HepG2 (cell line): ENCODE measurements around the gene NWD2. TPM values are rescaled to one million over a fixed set of nuclear protein-coding genes. Genes with fewer than 3 reads are reported as not detected.

Experiments used
- ATF7-NPFF ChIP-seq: sonication (generic); formaldehyde crosslinking; IDR thresholded peaks from 2 replicates; pipeline ENCODE4 v1.8.1; 2023; ENCODE audit warnings: mild to moderate bottlenecking, low read depth, missing genetic modification reagents, moderate library complexity
- HDAC1 ChIP-seq: sonication (generic); formaldehyde crosslinking; IDR thresholded peaks from 2 replicates; pipeline ENCODE4 v1.5.1; 2020; ENCODE audit warnings: mild to moderate bottlenecking, missing genetic modification reagents
- IRF2 ChIP-seq: IDR thresholded peaks from 2 replicates; pipeline ENCODE4 v1.6.1; 2018; ENCODE audit warnings: missing genetic modification reagents, missing compliant biosample characterization
- PHF5A ChIP-seq: IDR thresholded peaks from one replicate; pipeline ENCODE4 v1.6.1; 2018; ENCODE audit warnings: low read depth, missing genetic modification reagents; ENCODE audit not compliant: unreplicated experiment
- U2AF2 ChIP-seq: fragments of 200-400 bp; formaldehyde crosslinking; IDR thresholded peaks from 2 replicates; pipeline ENCODE4 v1.6.1; 2017; ENCODE audit warnings: low read depth, mild to moderate bottlenecking, low read length
- ZFX ChIP-seq: sonication (generic); formaldehyde crosslinking; IDR thresholded peaks from 2 replicates; pipeline ENCODE4 v1.4.0; 2020; ENCODE audit warnings: mild to moderate bottlenecking, low read depth, missing genetic modification reagents, moderate library complexity
- ZNF430 ChIP-seq: sonication (generic); formaldehyde crosslinking; IDR thresholded peaks from 2 replicates; pipeline ENCODE4 v1.9.0; 2021; ENCODE audit warnings: mild to moderate bottlenecking, missing genetic modification reagents
- ZNF558 ChIP-seq: sonication (generic); formaldehyde crosslinking; IDR thresholded peaks from 2 replicates; pipeline ENCODE4 v1.9.0; 2022; ENCODE audit warnings: mild to moderate bottlenecking, missing genetic modification reagents, borderline replicate concordance
- ZNF747 ChIP-seq: sonication (generic); formaldehyde crosslinking; IDR thresholded peaks from 2 replicates; pipeline ENCODE4 v1.8.1; 2023; ENCODE audit warnings: missing genetic modification reagents, mild to moderate bottlenecking, borderline replicate concordance
- ZNF75D ChIP-seq: sonication (generic); formaldehyde crosslinking; IDR thresholded peaks from 2 replicates; pipeline ENCODE4 v1.8.1; 2023; ENCODE audit warnings: missing genetic modification reagents, mild to moderate bottlenecking, borderline replicate concordance
- ZNF761 ChIP-seq: sonication (generic); formaldehyde crosslinking; conservative IDR thresholded peaks from 2 replicates; pipeline ENCODE4 v1.4.0; 2020; ENCODE audit warnings: mild to moderate bottlenecking, missing genetic modification reagents
- ZNF776 ChIP-seq: sonication (generic); formaldehyde crosslinking; IDR thresholded peaks from 2 replicates; pipeline ENCODE4 v1.4.0; 2020; ENCODE audit warnings: mild to moderate bottlenecking, missing genetic modification reagents
- polyA plus RNA-seq, 8 experiments: library from polyadenylated mRNA; depleted of rRNA in 3 of 8; stranded (reverse) in 7 of 8; unstranded in 1 of 8; fragments of >200 nt; fragmentation: Illumina TruSeq in 4 of 8; extraction: Trizol in 4 of 8; gene quantifications; 2 replicates each; pipeline versions ENCODE4 v1.2.1 to v1.2.3, GENCODE V29; 2011 to 2016; ENCODE audit warnings: low read depth in 4 of 8, missing spikeins in 1 of 8, mixed read lengths in 1 of 8; ENCODE audit not compliant: insufficient read depth in 1 of 8
- total RNA-seq, 5 experiments: library from RNA; depleted of rRNA; stranded (reverse); fragments of >200 nt; fragmentation: Illumina TruSeq; extraction: Trizol; gene quantifications; 2 replicates each; pipeline ENCODE4 v1.2.3, GENCODE V29; 2016; ENCODE audit warnings: low read depth in 1 of 5
- TF ChIP-seq, protein P1 (sequence below): sonication (generic); formaldehyde crosslinking; IDR thresholded peaks from 2 replicates; pipeline ENCODE4 v1.8.0; 2022; ENCODE audit warnings: mild to moderate bottlenecking, missing genetic modification reagents, moderate library complexity
- TF ChIP-seq, protein P2 (sequence below): sonication (generic); formaldehyde crosslinking; IDR thresholded peaks from 2 replicates; pipeline ENCODE4 v1.5.1; 2020; ENCODE audit warnings: mild to moderate bottlenecking, missing genetic modification reagents, moderate library complexity
- TF ChIP-seq, protein P3 (sequence below): sonication (generic); formaldehyde crosslinking; IDR thresholded peaks from 2 replicates; pipeline ENCODE4 v1.8.0; 2023; ENCODE audit warnings: mild to moderate bottlenecking, missing genetic modification reagents
- TF ChIP-seq, protein P4 (sequence below): sonication (generic); formaldehyde crosslinking; IDR thresholded peaks from 2 replicates; pipeline ENCODE4 v1.4.0; 2020; ENCODE audit warnings: missing genetic modification reagents, mild to moderate bottlenecking, borderline replicate concordance
- TF ChIP-seq, protein P5 (sequence below): IDR thresholded peaks from 2 replicates; pipeline ENCODE4 v1.6.1; 2012; ENCODE audit warnings: inconsistent platforms
- TF ChIP-seq, protein P6 (sequence below): sonication (generic); formaldehyde crosslinking; conservative IDR thresholded peaks from 2 replicates; pipeline ENCODE4 v1.5.0; 2020; ENCODE audit warnings: missing genetic modification reagents

NWD2 gene
- total and polyA plus RNA-seq, 2 of the 13 experiments (the other 11 are each of a cell fraction or from before 2014, with no cell fraction given), result not detected

DNA sequence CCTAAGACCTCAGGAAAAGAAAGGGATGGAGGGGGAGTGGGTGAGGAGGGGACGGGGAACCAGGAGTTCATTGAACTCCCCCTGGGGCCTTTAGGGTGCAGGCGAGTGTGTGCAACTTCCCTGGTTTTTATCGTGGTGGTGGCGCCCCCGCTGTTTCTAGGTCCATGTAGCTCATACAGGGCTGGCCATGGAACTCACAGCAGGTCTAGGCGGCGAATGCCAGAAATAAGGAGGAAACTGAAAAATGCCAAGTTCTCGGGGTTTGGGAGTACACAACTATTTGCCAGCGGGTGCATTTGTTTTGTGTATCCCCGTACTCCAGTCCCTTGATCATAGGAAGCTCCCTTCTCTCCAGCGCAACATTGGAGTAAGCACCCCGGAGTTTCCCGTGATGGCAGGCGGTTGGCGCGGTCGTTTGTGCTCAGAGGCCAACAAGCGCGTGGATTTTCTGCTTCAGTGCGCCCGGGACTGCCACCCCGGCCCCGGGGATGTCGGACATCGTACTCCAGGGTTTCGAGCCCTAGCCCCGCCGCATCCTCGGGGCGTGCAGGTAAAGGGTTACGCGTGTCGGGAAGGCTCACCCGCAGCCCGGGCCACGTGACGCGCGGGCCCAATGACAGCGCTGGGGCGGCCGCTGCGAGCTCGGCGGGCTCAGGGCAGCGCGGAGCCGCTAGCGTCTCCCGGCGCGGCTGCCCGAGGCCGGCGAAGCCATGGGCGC is 208.9 kb downstream of the NWD2 start (continued):
- TF ChIP-seq ATF7-NPFF (CRISPR knock-in tag) (peak; percentile 90), ZNF761 (CRISPR knock-in tag) (peak; percentile 57; the same call in 1 of the 2 replicates), ZNF747 (CRISPR knock-in tag) (peak; percentile 55; the same call in 1 of the 2 replicates), IRF2 (CRISPR knock-in tag) (no peak), ZNF430 (no peak), U2AF2 (no peak), HDAC1 (CRISPR knock-in tag) (peak; percentile 65), ZFX (CRISPR knock-in tag) (0 out of 2 replicates have a peak, but pooled peaks have one; percentile 8), ZNF558 (CRISPR knock-in tag) (0 out of 2 replicates have a peak, but pooled peaks have one; percentile 50), ZNF75D (CRISPR knock-in tag) (0 out of 2 replicates have a peak, but pooled peaks have one; percentile 54), ZNF776 (CRISPR knock-in tag) (peak; percentile 90; the same call in 1 of the 2 replicates), PHF5A (CRISPR knock-in tag) (no peak)
- TF ChIP-seq, protein P1, sequence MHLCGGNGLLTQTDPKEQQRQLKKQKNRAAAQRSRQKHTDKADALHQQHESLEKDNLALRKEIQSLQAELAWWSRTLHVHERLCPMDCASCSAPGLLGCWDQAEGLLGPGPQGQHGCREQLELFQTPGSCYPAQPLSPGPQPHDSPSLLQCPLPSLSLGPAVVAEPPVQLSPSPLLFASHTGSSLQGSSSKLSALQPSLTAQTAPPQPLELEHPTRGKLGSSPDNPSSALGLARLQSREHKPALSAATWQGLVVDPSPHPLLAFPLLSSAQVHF (CRISPR knock-in tag), result peak; percentile 87; the same call in 1 of the 2 replicates
- TF ChIP-seq, protein P2, sequence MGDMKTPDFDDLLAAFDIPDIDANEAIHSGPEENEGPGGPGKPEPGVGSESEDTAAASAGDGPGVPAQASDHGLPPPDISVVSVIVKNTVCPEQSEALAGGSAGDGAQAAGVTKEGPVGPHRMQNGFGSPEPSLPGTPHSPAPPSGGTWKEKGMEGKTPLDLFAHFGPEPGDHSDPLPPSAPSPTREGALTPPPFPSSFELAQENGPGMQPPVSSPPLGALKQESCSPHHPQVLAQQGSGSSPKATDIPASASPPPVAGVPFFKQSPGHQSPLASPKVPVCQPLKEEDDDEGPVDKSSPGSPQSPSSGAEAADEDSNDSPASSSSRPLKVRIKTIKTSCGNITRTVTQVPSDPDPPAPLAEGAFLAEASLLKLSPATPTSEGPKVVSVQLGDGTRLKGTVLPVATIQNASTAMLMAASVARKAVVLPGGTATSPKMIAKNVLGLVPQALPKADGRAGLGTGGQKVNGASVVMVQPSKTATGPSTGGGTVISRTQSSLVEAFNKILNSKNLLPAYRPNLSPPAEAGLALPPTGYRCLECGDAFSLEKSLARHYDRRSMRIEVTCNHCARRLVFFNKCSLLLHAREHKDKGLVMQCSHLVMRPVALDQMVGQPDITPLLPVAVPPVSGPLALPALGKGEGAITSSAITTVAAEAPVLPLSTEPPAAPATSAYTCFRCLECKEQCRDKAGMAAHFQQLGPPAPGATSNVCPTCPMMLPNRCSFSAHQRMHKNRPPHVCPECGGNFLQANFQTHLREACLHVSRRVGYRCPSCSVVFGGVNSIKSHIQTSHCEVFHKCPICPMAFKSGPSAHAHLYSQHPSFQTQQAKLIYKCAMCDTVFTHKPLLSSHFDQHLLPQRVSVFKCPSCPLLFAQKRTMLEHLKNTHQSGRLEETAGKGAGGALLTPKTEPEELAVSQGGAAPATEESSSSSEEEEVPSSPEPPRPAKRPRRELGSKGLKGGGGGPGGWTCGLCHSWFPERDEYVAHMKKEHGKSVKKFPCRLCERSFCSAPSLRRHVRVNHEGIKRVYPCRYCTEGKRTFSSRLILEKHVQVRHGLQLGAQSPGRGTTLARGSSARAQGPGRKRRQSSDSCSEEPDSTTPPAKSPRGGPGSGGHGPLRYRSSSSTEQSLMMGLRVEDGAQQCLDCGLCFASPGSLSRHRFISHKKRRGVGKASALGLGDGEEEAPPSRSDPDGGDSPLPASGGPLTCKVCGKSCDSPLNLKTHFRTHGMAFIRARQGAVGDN, result peak; percentile 94
- TF ChIP-seq, protein P3, sequence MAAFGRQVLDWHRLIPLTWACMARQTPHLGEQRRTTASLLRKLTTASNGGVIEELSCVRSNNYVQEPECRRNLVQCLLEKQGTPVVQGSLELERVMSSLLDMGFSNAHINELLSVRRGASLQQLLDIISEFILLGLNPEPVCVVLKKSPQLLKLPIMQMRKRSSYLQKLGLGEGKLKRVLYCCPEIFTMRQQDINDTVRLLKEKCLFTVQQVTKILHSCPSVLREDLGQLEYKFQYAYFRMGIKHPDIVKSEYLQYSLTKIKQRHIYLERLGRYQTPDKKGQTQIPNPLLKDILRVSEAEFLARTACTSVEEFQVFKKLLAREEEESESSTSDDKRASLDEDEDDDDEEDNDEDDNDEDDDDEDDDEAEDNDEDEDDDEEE (CRISPR knock-in tag), result 0 out of 2 replicates have a peak, but pooled peaks have one; percentile 37
- TF ChIP-seq, protein P4, sequence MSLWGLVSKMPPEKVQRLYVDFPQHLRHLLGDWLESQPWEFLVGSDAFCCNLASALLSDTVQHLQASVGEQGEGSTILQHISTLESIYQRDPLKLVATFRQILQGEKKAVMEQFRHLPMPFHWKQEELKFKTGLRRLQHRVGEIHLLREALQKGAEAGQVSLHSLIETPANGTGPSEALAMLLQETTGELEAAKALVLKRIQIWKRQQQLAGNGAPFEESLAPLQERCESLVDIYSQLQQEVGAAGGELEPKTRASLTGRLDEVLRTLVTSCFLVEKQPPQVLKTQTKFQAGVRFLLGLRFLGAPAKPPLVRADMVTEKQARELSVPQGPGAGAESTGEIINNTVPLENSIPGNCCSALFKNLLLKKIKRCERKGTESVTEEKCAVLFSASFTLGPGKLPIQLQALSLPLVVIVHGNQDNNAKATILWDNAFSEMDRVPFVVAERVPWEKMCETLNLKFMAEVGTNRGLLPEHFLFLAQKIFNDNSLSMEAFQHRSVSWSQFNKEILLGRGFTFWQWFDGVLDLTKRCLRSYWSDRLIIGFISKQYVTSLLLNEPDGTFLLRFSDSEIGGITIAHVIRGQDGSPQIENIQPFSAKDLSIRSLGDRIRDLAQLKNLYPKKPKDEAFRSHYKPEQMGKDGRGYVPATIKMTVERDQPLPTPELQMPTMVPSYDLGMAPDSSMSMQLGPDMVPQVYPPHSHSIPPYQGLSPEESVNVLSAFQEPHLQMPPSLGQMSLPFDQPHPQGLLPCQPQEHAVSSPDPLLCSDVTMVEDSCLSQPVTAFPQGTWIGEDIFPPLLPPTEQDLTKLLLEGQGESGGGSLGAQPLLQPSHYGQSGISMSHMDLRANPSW (CRISPR knock-in tag), result no peak
- TF ChIP-seq, protein P5, sequence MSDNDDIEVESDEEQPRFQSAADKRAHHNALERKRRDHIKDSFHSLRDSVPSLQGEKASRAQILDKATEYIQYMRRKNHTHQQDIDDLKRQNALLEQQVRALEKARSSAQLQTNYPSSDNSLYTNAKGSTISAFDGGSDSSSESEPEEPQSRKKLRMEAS, result peak; percentile 94
- TF ChIP-seq, protein P6, sequence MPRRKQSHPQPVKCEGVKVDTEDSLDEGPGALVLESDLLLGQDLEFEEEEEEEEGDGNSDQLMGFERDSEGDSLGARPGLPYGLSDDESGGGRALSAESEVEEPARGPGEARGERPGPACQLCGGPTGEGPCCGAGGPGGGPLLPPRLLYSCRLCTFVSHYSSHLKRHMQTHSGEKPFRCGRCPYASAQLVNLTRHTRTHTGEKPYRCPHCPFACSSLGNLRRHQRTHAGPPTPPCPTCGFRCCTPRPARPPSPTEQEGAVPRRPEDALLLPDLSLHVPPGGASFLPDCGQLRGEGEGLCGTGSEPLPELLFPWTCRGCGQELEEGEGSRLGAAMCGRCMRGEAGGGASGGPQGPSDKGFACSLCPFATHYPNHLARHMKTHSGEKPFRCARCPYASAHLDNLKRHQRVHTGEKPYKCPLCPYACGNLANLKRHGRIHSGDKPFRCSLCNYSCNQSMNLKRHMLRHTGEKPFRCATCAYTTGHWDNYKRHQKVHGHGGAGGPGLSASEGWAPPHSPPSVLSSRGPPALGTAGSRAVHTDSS (CRISPR knock-in tag), result no peak
